Body of pancreas (tissue), 4 donors: ENCODE measurements around the gene KCTD4.

Experiments used
- CTCF ChIP-seq, 7 experiments: fragments of 450-650 bp in 4 of 7; fragments of 200-600 bp in 3 of 7; sonication (generic) in 3 of 7; IDR thresholded peaks; one replicate each; pipeline ENCODE4 v1.5.1; 2016 to 2019; ENCODE audit warnings: antibody characterized with exemption in 7 of 7
- POLR2A ChIP-seq, 3 donors: fragments of 450-650 bp; IDR thresholded peaks; one replicate each; pipeline ENCODE4 v1.6.1; 2016; ENCODE audit warnings: antibody characterized with exemption in 3 of 3, mild to moderate bottlenecking in 2 of 3

GRCh38 chr13:45242070-45242469 is 41.2 kb upstream of the KCTD4 start:
- no peak for TF ChIP-seq CTCF (IDR thresholded peaks at IDR 0.05)
- TF ChIP-seq POLR2A (IDR thresholded peaks at IDR 0.05) = no peak
